NB4 (cell line): ENCODE data around the gene SCARB1.

Experiments
- CTCF ChIP-seq: IDR thresholded peaks from one replicate; pipeline ENCODE4 v1.5.1; 2012; ENCODE audit warnings: low read depth, low read length
- POLR2A ChIP-seq: IDR thresholded peaks from 2 replicates; pipeline ENCODE4 v1.6.1; 2011; ENCODE audit warnings: mild to moderate bottlenecking; ENCODE audit not compliant: insufficient read length; ENCODE audit errors: extremely low read depth

GRCh38 chr12:124774462-124775167 is 89.0 kb downstream of the SCARB1 start:
- TF ChIP-seq CTCF (no peak), POLR2A (no peak)
